Mononuclear cell (primary cell): ENCODE results near the gene CWC27. TPM values are rescaled to one million over a fixed set of nuclear protein-coding genes. Genes with fewer than 3 reads are reported as not detected.
"Not testable (repeated sequence)": the region's sequence is repeated elsewhere in the genome, so short reads cannot be mapped to it uniquely, and the experiment has no call there.

Experiments used
- H3K27me3 ChIP-seq: 2 replicates; pipeline ENCODE4 v1.6.0; 2011; ENCODE audit warnings: low read length, control low read depth; ENCODE audit not compliant: insufficient read depth
- H3K4me1 ChIP-seq: 2 replicates; pipeline ENCODE4 v1.5.1; 2011; ENCODE audit warnings: mild to moderate bottlenecking, low read length, control low read depth; ENCODE audit not compliant: insufficient read depth
- H3K4me3 ChIP-seq: 2 replicates; pipeline ENCODE4 v1.5.1; 2011; ENCODE audit warnings: mild to moderate bottlenecking, low read length, moderate library complexity
- H3K9me3 ChIP-seq: 2 replicates; pipeline ENCODE4 v1.5.1; 2011; ENCODE audit warnings: low read depth, mild to moderate bottlenecking, control low read depth, low read length
- total RNA-seq: library from RNA; depleted of rRNA; stranded (reverse); fragments of >200 nt; gene quantifications from one replicate; pipeline ENCODE4 v1.2.3, GENCODE V29; 2012

CWC27 gene
- total RNA-seq, 1 donor = 19.2 TPM

GRCh38 chr5:64895748-64896147, 127.0 kb downstream of the CWC27 start:
- Histone ChIP-seq H3K4me1 (no peaks in the 10 kb centered on the region), H3K27me3 (no peaks in the 10 kb centered on the region), H3K4me3 (no peak overlapping the region), H3K9me3 (no peaks in the 10 kb centered on the region)

- no peak overlapping the region for H3K4me3 ChIP-seq
- no peaks in the 10 kb centered on the region for H3K4me1 ChIP-seq
- H3K9me3 ChIP-seq = no peaks in the 10 kb centered on the region
- no peaks in the 10 kb centered on the region for H3K27me3 ChIP-seq
Measured at GRCh38 chr5:64899838-64900237, 131.1 kb downstream of the CWC27 start.

GRCh38 chr5:64900618-64901017, 131.9 kb downstream of the CWC27 start:
- H3K4me1 ChIP-seq = no peaks in the 10 kb centered on the region
- no peak overlapping the region for H3K4me3 ChIP-seq
- no peaks in the 10 kb centered on the region for H3K9me3 ChIP-seq
- H3K27me3 ChIP-seq = no peaks in the 10 kb centered on the region

GRCh38 chr5:64907399-64907798, 138.7 kb downstream of the CWC27 start:
- not testable (repeated sequence) for H3K4me3 ChIP-seq, H3K9me3 ChIP-seq, H3K4me1 ChIP-seq, H3K27me3 ChIP-seq

GRCh38 chr5:64914396-64914795, 145.7 kb downstream of the CWC27 start:
- Histone ChIP-seq H3K4me3 (no peak overlapping the region), H3K9me3 (peaks cover 2% of the 10 kb centered on the region), H3K27me3 (no peaks in the 10 kb centered on the region), H3K4me1 (no peaks in the 10 kb centered on the region)

- no peaks in the 10 kb centered on the region for H3K4me1 ChIP-seq
- H3K9me3 ChIP-seq = peaks cover 21% of the 10 kb centered on the region
- H3K27me3 ChIP-seq = no peaks in the 10 kb centered on the region
- H3K4me3 ChIP-seq = no peak overlapping the region
Measured at GRCh38 chr5:64918083-64918482, 149.4 kb downstream of the CWC27 start.

GRCh38 chr5:64921386-64921785, 152.7 kb downstream of the CWC27 start:
- H3K4me1 ChIP-seq = no peaks in the 10 kb centered on the region
- no peaks in the 10 kb centered on the region for H3K27me3 ChIP-seq
- no peak overlapping the region for H3K4me3 ChIP-seq
- peaks cover 21% of the 10 kb centered on the region for H3K9me3 ChIP-seq

GRCh38 chr5:64923151-64923685, 154.5 kb downstream of the CWC27 start:
- H3K9me3 ChIP-seq = peaks cover 21% of the 10 kb centered on the region
- H3K4me3 ChIP-seq = no peak overlapping the region
- H3K4me1 ChIP-seq = no peaks in the 10 kb centered on the region
- no peaks in the 10 kb centered on the region for H3K27me3 ChIP-seq

GRCh38 chr5:64925123-64925522, 156.4 kb downstream of the CWC27 start:
- H3K9me3 ChIP-seq = peaks cover 16% of the 10 kb centered on the region
- H3K4me1 ChIP-seq = no peaks in the 10 kb centered on the region
- no peak overlapping the region for H3K4me3 ChIP-seq
- no peaks in the 10 kb centered on the region for H3K27me3 ChIP-seq

GRCh38 chr5:64929833-64930232, 161.1 kb downstream of the CWC27 start:
- Histone ChIP-seq H3K9me3 (no peaks in the 10 kb centered on the region), H3K27me3 (no peaks in the 10 kb centered on the region), H3K4me3 (no peak overlapping the region), H3K4me1 (no peaks in the 10 kb centered on the region)

GRCh38 chr5:64930672-64931318, 162.1 kb downstream of the CWC27 start:
- no peaks in the 10 kb centered on the region for H3K27me3 ChIP-seq
- no peaks in the 10 kb centered on the region for H3K4me1 ChIP-seq
- H3K4me3 ChIP-seq = no peak overlapping the region
- no peaks in the 10 kb centered on the region for H3K9me3 ChIP-seq

GRCh38 chr5:64939422-64939771, 170.7 kb downstream of the CWC27 start:
- H3K9me3 ChIP-seq, H3K27me3 ChIP-seq, H3K4me3 ChIP-seq, H3K4me1 ChIP-seq: not testable (repeated sequence)

- no peak overlapping the region for H3K4me3 ChIP-seq
- H3K9me3 ChIP-seq = no peaks in the 10 kb centered on the region
- no peaks in the 10 kb centered on the region for H3K4me1 ChIP-seq
- H3K27me3 ChIP-seq = no peaks in the 10 kb centered on the region
Measured at GRCh38 chr5:64939772-64940510, 171.2 kb downstream of the CWC27 start.

GRCh38 chr5:64942460-64942859, 173.7 kb downstream of the CWC27 start:
- no peaks in the 10 kb centered on the region for H3K4me1 ChIP-seq
- H3K27me3 ChIP-seq = no peaks in the 10 kb centered on the region
- H3K9me3 ChIP-seq = no peaks in the 10 kb centered on the region
- H3K4me3 ChIP-seq = no peak overlapping the region

GRCh38 chr5:64944868-64945267, 176.1 kb downstream of the CWC27 start:
- no peaks in the 10 kb centered on the region for H3K27me3 ChIP-seq
- no peaks in the 10 kb centered on the region for H3K4me1 ChIP-seq

GRCh38 chr5:64947031-64947430, 178.3 kb downstream of the CWC27 start:
- no peak overlapping the region for H3K4me3 ChIP-seq
- H3K9me3 ChIP-seq = no peaks in the 10 kb centered on the region
- no peaks in the 10 kb centered on the region for H3K4me1 ChIP-seq
- H3K27me3 ChIP-seq = no peaks in the 10 kb centered on the region

More at GRCh38 chr5:64944868-64945267, 176.1 kb downstream of the CWC27 start:
- H3K9me3 ChIP-seq = no peaks in the 10 kb centered on the region
- no peak overlapping the region for H3K4me3 ChIP-seq
